GM21447 (cell line): Measurements from ENCODE around the gene PLTP.
"Not testable (repeated sequence)": the region's sequence is repeated elsewhere in the genome, so short reads cannot be mapped to it uniquely, and the experiment has no call there.

Experiments
- ATAC-seq: cut with Tn5 transposase; IDR thresholded peaks from one replicate; pipeline ENCODE4 v1.9.1; 2021; ENCODE audit not compliant: unreplicated experiment

The PLTP gene, protein sequence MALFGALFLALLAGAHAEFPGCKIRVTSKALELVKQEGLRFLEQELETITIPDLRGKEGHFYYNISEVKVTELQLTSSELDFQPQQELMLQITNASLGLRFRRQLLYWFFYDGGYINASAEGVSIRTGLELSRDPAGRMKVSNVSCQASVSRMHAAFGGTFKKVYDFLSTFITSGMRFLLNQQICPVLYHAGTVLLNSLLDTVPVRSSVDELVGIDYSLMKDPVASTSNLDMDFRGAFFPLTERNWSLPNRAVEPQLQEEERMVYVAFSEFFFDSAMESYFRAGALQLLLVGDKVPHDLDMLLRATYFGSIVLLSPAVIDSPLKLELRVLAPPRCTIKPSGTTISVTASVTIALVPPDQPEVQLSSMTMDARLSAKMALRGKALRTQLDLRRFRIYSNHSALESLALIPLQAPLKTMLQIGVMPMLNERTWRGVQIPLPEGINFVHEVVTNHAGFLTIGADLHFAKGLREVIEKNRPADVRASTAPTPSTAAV

DNA sequence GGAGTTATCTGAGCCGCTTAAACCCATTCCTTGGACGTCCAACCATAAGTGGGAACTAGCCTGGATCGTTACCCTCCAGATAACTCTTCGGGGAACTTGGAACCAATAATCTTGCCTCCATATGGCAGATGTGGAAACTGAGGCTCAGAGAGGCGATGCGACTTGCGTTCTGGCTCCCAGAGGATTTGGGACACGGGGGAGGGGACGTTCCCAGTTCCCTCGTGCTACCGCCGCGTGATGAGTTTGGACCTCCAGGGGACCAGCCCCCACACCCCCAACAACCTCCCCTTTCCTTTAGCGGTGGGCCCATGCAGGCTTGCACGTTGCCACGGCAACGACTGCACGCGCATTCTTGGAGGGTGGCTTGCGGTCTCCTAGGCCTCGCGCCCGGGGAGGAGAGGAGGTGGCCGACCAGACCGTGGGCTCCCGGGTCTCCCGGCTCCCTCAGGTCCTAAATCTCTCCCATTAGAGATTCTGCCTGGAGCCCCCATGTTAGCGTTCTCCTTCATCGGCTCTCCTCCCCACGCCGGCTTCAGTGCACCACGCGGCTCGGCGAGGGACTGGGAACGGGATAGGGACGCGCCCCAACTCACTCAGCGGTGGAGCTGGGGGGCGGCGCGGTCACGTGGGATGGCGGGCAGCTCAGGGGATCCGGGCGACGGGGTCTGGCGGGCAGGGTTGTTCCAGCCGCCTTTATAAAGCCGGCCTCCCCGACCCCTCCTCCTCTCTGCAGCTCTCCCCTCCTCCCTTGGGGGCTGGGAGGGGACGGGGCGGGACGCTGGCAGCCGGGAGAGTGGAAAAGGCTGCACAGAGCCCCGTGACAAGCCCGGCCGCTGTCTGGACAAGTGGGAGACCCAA, at the start of gene PLTP:
Gene PLTP, minus strand, starts transcription at position 670 of the 858 bp plus-strand sequence. CDS start 703 bp downstream, outside the sequence.
- no peak for ATAC-seq

DNA sequence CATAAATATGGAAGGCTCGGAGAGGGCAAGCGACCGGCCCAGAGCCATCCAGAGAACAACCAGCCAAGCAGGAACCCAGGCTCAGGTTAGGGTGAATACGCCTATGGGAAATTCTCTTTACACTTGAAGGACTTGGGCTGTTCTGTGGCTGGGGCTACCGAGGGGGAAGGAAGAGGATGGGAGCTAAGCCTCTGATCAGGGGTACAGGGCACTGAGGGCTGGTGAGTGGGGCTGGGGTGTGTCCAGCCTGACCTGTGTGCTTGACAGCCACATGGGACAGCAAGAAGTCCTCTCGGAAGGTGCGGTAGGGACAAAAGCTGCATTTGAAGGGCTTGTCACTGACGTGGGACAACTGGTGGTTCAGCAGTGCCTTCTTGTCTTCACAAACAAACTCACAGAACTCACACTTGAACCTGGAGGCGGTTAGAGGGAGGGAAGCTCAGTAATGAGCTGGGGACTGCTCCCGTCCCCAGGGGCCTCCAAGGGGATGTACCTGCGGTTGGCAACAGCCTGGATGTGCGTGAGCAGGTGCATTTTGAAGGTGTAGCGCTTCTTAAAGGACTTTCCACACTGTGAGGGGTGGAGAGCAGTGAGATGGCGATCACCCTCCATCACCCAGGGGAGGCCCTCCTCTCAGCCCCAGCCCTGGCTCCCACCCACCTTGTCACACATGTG, 48.1 kb upstream of the PLTP start:
- no peak for ATAC-seq

DNA sequence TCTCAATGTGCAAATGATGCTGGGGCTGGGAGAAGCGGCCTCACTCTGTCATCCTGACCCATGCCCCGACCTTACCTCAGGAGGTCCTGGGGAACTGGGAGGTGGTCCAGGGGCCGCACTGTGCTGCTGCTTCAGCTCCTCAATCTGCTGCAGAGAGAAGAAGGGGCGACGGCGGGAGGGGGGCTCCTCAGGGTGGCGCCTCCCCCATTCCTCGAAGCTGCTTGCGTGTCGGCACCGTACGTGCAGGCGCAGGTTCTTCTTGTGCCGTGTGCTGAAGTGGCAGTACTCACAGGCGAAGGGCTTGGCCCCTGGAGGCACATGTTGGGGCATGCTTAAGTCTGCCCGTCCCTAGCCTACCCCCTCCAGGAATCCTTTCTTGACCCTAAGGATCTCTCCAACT, 47.2 kb upstream of the PLTP start:
- ATAC-seq: no peak

DNA sequence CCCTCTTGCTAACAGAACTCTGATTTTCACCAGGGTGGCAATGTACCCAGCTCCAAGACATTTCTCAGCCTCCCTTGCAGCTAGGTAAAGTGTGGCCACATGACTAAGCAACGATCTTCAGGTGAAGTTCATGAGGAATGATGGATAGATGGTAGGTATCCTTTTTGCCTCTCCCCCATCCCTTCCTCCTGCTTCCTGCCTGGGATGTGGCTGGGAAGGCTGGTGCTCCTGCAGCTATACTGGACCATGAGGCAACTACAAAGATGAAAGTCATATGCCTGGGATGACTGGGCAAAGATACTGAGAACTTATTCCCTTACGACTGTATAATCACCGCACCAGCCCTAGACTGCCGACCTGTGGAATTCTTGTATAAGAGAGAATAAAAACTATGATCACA, 46.6 kb upstream of the PLTP start:
- ATAC-seq: no peak

DNA sequence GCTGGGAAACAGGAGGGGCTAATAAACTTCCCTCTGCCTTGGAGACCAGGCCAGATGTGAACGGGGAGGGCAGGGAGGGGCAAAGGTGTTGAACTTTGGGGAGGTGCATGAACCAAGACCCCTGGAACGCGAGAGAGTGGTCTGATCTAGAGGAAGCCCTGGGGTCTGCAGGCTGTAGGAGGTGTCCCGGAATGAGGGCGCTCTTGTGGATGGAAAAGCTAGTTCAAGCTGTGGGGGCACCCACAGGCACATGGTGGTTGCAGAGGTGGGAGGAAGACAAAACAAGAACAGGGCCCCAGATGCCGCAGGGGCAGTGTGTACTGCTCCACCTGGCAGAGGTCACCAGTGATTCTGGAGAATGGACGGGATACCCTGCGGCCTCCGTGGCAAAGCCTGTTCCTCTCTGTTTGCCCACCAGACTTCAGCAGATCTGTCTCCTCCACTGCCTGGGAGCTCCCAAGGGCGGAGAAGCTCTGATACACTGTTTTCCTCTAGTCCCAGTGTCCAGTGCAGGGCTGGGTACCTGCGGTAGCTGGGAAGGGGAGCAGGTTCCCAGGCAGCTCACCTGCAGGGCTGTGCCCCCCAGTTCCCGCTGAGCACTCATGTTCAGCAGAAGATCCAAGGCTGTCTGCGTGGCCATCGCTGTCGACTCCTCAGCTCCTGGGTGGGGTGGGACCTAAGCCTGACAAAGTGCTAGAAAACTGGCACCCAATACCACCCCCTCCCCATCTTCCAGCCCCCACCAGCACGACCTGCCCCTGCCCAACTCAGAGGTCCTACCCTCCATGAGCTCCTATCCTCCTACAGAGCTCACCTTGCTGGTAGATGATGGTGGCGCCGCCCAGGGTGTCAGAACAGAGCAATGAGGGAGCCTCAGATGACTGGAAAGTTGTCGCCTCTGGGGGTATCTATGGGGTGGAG, 45.3 kb upstream of the PLTP start:
- ATAC-seq: no peak

DNA sequence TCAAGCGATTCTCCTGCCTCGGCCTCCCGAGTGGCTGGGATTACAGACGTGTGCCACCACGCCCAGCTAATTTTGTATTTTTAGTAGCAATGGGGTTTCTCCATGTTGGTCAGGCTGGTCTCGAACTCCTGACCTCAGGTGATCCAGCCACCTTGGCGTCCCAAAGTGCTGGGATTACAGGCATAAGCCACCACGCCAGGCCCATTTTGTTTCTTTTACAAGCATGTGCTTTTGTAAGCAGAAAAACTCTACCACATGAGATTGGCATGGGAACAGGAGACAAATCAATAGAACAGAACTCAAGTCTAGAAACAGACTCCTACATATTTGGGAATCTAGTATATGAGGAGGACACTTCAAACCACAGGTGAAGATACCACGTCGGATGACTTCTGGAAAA, 44.4 kb upstream of the PLTP start:
- ATAC-seq: not testable (repeated sequence)

DNA sequence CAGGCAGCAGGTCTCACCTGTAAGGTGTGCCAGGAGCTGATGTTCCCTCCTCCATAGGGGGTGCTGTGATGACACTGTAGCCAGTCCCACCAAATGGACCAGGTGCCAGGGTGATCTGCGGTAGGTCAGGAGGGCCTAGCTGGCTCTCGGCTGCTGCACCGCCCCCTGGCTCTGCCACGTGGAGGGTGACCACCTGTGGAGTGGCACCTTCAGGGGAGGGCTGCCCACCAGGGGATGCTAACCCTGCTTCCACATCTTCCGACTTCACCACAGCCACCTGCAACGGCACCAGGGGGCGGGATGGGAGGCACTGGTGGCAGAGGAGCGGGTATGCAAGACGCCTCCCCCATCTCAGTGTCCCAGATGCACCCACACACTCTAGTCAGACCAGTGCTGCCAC, 41.7 kb upstream of the PLTP start:
- no peak for ATAC-seq

DNA sequence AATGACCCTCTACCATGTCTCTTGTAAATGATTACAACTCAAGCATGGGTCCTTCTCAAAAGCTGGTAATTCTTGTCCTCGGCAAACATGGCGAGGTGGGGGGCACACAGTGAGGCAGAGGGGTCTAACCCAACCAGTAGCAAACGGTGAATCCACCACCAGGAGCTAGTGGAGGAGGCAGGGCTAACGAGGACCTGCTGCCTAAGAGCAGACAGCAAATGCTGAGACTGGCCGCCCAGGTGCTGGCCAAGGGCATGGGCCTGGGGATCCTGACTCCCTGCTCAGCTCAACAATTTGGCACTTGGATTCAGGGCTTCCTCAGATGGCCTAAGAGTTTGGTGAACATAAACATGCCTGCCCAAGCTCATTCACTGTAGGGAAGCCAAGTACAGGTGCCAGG, 40.9 kb upstream of the PLTP start:
- no peak for ATAC-seq

DNA sequence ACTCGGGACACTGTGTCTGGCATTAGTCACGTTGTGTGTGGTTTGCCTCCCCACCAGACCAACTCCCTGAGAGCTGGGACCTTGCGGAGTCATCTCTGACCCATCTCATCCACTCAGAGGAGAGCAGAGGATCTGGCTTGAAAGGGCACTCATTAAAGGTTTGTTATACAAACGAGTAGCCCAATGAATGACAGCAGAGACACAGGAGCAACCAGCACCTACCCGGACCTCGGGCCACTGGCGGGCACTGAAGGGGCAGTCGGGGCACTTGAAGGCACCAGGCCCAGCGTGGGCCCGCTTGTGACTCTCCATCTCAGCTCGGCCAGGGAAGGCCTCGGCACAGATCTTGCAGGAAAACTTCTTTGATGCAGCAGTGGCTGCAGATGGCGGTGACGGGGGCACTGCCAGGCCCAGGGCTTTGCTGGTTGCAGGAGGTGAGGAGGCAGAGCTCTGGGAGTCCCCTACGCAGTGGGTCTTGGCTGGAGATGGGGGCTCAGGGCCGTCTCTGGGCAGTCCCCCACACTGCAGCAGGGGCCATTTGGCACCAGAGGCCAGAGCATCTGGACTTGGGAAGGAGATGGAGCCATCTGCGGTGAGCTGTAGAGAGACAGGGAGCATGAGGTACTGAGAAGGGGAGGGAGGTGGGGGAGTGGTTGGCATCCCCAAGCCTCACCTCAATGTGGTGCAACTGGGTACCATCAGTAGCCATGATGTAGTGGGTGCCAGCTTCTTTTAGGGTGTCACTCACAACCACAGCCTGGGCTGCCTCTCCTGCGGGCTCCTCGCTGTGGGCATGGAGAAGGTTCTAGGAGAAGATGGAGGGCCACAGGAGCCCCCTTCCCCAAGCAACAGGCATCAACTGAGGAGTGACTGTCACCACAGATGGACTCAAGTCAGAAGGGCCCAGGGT, 40.2 kb upstream of the PLTP start:
- ATAC-seq: no peak

DNA sequence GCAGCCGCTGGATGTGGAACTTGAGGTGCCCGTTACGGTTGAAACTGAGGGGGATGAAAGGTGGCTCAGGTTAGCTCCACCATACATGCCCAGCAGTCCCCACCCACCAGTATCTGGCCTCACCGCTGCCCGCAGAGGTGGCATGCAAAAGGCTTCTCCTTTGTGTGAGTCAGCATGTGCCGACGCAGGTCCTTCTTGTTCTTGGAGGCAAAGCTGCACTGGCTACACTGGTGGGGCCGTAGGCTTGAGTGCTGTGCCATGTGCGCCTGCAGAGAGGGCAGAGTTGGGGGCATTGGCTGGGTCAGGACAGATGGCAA, 38.3 kb upstream of the PLTP start:
- no peak for ATAC-seq

DNA sequence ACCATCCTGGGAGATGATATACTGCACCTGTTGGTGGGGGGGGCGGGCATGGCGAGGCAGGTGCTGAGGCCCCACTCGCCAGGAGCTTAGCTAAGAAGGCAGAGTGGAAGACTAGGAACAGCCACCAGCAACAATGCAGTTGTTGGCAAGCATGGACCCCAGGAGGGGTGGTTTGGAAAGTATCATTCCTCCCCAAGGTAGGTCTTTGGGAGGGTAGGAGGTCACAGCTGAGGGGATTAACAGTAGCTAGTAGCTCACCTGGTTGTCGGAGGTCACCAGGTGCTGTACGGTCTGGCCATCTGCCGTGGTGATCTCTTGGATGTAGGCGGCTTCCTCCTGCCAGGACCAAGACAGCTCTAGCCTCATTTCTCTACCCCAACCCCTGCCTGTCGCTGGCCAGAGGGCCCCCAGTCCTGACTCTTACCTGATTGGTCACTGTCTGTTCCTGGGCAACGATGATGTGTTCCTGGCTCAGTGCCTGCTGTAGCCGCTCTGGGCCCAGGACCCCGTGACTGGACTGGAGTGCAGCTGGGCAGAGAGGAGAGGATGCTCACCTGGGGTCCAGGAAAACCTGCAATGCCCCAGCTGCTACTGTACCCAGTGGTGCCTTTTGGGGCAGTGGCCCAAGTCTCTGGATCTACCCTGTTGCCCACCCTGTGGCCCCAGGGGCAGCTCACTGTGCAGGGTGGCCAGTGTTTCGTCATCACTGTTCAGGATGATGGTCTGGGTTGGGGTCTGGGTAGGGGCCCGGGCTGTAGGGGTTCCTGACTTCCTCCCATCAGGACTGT, 37.8 kb upstream of the PLTP start:
- ATAC-seq: no peak

DNA sequence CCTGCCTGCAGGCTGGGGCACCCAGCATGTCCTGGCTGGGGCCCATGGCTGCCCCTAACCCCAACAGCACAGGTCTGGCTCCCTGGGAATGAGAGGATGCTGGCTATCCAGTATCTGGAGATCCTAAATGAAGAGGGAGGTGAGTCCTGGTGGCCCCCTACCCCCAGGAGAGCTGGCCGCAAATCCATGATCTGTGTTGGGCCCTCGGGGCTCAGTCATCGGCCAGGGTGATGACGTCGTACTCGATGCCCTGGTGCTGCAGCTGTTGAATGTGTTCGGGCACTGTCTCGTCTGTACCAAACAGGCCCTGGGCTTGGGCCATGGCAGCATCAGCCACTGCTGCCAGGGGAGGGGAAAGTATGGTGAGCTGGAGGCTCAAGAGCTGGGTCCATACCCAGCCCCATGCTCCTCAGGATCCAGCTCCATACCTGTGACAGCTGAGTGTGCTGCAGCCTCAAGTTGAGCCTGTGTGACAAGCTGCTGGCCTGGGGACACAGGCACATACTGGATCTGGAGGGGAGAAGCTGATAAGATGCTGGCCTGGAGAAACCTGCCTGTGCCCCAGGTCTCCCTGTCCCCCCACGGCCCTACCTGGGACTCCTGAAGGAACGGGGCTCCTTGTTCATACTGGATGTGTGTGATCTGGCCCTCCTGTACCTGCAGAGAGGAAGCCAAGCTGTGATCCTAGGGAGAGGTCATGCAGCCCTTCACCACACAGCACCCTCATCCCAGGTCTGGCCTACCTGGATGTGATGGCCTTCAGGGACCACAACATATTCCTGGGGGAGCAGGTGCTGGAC, 37.0 kb upstream of the PLTP start:
- no peak for ATAC-seq

DNA sequence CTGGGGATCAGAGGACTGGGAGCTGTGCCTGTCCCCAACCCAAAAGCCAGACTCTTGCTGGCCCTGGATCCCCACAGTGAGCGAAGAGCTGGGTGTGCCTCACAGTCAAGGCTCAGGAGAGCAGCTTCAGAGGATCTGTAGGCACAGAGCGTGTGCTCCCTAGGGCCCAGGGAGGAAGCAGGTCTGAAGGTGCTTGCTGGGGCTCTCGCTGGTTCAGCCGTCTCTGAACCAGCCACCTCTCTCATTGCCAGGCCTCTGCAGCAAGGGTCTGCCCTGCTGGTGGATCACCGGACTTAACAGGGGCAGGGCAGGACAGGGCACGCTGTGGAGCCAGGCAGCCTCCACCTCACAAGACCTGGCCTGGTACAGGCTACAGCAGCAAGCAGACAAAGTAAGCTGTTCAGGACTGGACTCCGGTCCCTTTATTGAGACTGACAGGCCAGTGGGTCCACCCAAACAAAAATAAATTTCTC, 36.3 kb upstream of the PLTP start:
- no peak for ATAC-seq

DNA sequence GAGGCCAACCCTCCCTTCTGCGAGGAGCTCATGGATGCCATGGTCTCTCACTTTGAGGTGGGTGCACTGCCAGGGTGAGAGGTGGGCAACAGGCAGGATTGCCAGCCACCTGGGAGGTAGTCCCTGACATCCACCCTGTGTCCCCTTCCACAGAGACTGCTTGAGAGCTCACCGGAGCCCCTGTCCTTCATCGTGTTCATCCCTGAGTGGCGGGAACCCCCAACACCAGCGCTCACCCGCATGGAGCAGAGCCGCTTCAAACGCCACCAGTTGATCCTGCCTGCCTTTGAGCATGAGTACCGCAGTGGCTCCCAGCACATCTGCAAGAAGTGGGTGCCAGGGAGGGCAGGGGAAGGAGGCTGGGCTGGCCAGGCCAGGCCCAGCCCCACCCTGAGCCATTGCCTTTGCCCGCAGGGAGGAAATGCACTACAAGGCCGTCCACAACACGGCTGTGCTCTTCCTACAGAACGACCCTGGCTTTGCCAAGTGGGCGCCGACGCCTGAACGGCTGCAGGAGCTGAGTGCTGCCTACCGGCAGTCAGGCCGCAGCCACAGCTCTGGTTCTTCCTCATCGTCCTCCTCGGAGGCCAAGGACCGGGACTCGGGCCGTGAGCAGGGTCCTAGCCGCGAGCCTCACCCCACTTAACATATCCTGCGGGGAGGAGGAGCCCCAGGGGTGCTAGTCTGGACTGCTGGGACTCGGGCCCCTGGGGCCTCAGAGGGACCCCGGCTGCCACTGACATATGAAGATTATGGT, 35.3 kb upstream of the PLTP start:
- ATAC-seq: no peak

DNA sequence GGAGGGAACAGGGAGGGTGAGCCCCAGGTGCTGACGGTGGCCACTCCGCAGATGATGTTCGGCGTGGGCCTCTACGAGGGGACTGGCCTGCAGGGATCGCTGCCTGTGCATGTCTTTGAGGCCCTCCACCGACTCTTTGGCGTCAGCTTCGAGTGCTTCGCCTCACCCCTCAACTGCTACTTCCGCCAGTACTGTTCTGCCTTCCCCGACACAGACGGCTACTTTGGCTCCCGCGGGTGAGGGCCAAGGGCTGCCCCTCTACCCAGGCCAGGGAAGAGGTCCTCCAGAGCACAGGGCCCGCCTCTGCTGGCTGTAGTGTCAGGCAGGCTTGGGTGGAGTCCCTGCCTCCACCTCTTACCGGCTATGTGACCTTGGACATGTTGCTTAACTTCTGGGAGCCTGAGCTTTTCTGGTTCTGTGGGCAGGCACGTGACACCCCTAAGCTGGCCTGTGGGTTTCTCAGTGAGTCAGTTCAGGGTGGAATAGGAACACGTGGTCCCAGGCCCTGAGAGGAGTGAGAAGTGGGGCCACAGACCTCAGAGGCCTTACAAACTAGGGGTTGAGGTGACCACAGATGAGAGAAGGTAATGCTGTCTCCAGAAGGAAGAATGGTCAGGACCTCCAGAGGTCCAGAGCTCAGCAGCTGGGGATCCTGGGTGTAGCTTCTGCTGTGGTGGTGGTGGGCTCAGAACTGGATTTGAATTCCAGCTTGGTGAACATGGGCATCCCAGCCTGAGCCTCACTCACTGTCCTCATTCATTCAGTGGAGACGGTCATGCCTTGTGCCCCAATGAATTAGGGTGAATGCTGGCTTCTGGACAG, 34.4 kb upstream of the PLTP start:
- ATAC-seq: no peak

DNA sequence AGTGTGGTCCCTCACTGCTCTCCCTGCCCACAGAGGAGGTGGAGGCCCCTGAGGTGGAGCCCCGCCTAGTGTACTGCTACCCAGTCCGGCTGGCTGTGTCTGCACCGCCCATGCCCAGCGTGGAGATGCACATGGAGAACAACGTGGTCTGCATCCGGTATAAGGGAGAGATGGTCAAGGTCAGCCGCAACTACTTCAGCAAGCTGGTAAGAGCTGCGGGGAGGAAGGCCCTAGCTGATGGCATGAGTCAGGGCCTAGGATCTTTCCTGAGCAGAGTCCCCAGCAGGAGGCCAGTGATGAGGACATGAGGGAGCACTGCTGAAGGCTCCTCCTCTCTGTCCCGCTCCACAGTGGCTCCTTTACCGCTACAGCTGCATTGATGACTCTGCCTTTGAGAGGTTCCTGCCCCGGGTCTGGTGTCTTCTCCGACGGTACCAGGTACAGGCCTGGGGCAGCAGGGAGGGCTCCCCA, 33.8 kb upstream of the PLTP start:
- ATAC-seq: no peak
